Esophagus muscularis mucosa (tissue), 4 donors: ENCODE measurements around the gene PLEKHA7. TPM values are rescaled to one million over a fixed set of nuclear protein-coding genes. Genes with fewer than 3 reads are reported as not detected.
"Not testable (repeated sequence)": the region's sequence is repeated elsewhere in the genome, so short reads cannot be mapped to it uniquely, and the experiment has no call there.

Experiments used
- DNase-seq: peaks from one replicate; pipeline ENCODE4 v3.0.0-alpha.2; 2017; ENCODE audit errors: extremely low spot score
- H3K27ac ChIP-seq, 4 donors: fragments of 200-600 bp; sonication (generic); replicated peaks in 1 of 4; 1 replicate in 3 of 4; 2 replicates in 1 of 4; pipeline ENCODE4 v1.5.1; 2016 to 2019; ENCODE audit warnings: mild to moderate bottlenecking in 1 of 4
- H3K27me3 ChIP-seq, 4 donors: fragments of 200-600 bp; sonication (generic); one replicate each; pipeline versions ENCODE4 v1.5.1 to v1.6.0; 2016 to 2019
- H3K36me3 ChIP-seq, 4 donors: fragments of 200-600 bp; sonication (generic); one replicate each; pipeline ENCODE4 v1.5.1; 2016 to 2019
- H3K4me1 ChIP-seq, 4 donors: fragments of 200-600 bp; sonication (generic); one replicate each; pipeline ENCODE4 v1.5.1; 2016 to 2019
- H3K4me3 ChIP-seq, 4 donors: fragments of 200-600 bp; sonication (generic); 1 replicate in 2 of 4; 2 replicates in 2 of 4; pipeline ENCODE4 v1.5.1; 2016 to 2019; ENCODE audit warnings: mild to moderate bottlenecking in 4 of 4, moderate library complexity in 1 of 4
- H3K9me3 ChIP-seq, 4 donors: fragments of 200-600 bp; sonication (generic); 1 replicate in 3 of 4; 2 replicates in 1 of 4; pipeline ENCODE4 v1.5.1; 2016 to 2019
- EP300 ChIP-seq: sonication (generic); formaldehyde crosslinking; IDR thresholded peaks from one replicate; pipeline ENCODE4 v1.6.1; 2017; ENCODE audit warnings: antibody characterized with exemption
- POLR2A ChIP-seq: fragments of 450-650 bp; IDR thresholded peaks from one replicate; pipeline ENCODE4 v1.6.1; 2017; ENCODE audit warnings: antibody characterized with exemption, moderate library complexity, mild to moderate bottlenecking, low read depth
- POLR2AphosphoS5 ChIP-seq, 2 donors: sonication (generic); formaldehyde crosslinking; IDR thresholded peaks; one replicate each; pipeline ENCODE4 v1.6.1; 2017; ENCODE audit warnings: antibody characterized with exemption in 2 of 2
- WGBS: methylation state at CpG from one replicate; pipeline ENCODE4 v1.1.5; 2018; 5-methylcytosine and 5-hydroxymethylcytosine counted together
- intact Hi-C: fragments of 100-400 bp; cut with DNase I; formaldehyde crosslinking; loops from one replicate; pipeline ENCODE4 v1.15.1; 2023
- total RNA-seq, 4 donors: library from RNA; depleted of rRNA; stranded (reverse); fragments of >200 nt; gene quantifications; one replicate each; pipeline versions ENCODE4 v1.1.0 to v1.2.1, GENCODE V29; 2016
- TF ChIP-seq, protein P1 (sequence below), 3 experiments: fragments of 200-600 bp in 2 of 3; fragments of 450-650 bp in 1 of 3; sonication (generic) in 2 of 3; IDR thresholded peaks; one replicate each; pipeline ENCODE4 v1.5.1; 2017 to 2019; ENCODE audit warnings: antibody characterized with exemption in 3 of 3, mild to moderate bottlenecking in 2 of 3, moderate library complexity in 1 of 3

The PLEKHA7 gene
- total RNA-seq, 4 donors from 2014 or later: 5.8 to 9.1 (median 7.7) TPM

DNA sequence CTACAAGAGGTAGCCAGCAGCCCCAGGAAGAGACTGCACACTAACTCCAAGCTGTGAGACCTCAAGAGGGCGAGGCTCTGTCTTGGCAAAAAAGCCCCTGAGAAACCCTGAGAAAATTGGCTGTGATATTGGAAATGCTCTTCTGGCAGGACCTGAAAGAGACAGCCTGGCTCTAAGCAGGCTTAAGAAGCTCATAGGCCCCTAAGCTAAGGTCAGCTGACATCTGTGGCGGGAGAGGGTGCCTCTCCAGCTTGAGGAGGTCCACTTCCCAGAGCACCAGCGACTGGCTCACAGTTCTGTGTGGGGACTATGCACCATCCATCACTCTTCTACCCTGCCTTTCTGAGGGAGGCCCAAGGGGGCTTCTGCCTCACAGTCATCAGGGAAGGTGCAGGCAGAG, 12.4 kb downstream of the PLEKHA7 start:
- no peak overlapping the region for H3K4me3 ChIP-seq
- TF ChIP-seq, protein P1, sequence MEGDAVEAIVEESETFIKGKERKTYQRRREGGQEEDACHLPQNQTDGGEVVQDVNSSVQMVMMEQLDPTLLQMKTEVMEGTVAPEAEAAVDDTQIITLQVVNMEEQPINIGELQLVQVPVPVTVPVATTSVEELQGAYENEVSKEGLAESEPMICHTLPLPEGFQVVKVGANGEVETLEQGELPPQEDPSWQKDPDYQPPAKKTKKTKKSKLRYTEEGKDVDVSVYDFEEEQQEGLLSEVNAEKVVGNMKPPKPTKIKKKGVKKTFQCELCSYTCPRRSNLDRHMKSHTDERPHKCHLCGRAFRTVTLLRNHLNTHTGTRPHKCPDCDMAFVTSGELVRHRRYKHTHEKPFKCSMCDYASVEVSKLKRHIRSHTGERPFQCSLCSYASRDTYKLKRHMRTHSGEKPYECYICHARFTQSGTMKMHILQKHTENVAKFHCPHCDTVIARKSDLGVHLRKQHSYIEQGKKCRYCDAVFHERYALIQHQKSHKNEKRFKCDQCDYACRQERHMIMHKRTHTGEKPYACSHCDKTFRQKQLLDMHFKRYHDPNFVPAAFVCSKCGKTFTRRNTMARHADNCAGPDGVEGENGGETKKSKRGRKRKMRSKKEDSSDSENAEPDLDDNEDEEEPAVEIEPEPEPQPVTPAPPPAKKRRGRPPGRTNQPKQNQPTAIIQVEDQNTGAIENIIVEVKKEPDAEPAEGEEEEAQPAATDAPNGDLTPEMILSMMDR (IDR thresholded peaks at IDR 0.05): no peak
- TF ChIP-seq POLR2A: no peak
- TF ChIP-seq EP300: no peak
- no peak for TF ChIP-seq POLR2AphosphoS5 (IDR thresholded peaks at IDR 0.05)
- no peaks in the 10 kb centered on the region for H3K27me3 ChIP-seq
- H3K4me1 ChIP-seq: peaks cover 0 to 12% (median 3%) of the 10 kb centered on the region in 4 donors
- 81% methylated on average over 3 of the region's 3 CpGs for WGBS
- DNase-seq: no peak
- no peak overlapping the region for H3K27ac ChIP-seq
- H3K36me3 ChIP-seq: no peaks in the 10 kb centered on the region
- intact Hi-C loops: no loop called here
- no peaks in the 10 kb centered on the region for H3K9me3 ChIP-seq

DNA sequence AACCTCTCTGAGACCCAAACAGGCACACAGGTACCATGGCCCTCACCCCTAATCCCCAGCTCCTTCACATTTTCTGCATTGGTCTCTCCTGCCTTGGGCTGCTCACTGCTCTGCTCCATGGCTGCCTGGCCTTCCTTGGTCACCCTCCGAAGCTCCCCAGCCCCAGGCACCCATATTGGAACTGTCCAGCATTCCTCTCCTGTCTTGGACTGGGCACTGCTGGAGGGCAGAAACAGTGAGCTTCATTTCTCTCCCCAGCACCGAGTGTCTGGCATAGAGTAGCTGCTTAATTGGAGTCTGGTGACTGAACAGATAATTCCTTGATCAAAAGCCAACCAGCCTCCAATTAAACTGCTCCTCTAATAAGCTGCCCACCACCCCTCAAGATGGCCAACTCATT, 13.2 kb downstream of the PLEKHA7 start:
- H3K4me3 ChIP-seq: no peak overlapping the region
- no peaks in the 10 kb centered on the region for H3K36me3 ChIP-seq
- no peak overlapping the region for H3K27ac ChIP-seq
- peaks cover 8 to 19% (median 10%) of the 10 kb centered on the region in 4 donors for H3K4me1 ChIP-seq
- H3K27me3 ChIP-seq: no peaks in the 10 kb centered on the region
- H3K9me3 ChIP-seq: no peaks in the 10 kb centered on the region
- DNase-seq: no peak
- TF ChIP-seq POLR2A (no peak), EP300 (no peak), POLR2AphosphoS5 (IDR thresholded peaks at IDR 0.05) (no peak)
- TF ChIP-seq, protein P1 (IDR thresholded peaks at IDR 0.05): no peak
- 87% methylated on average over 2 of the region's 2 CpGs for WGBS
- intact Hi-C loops: no loop called here

DNA sequence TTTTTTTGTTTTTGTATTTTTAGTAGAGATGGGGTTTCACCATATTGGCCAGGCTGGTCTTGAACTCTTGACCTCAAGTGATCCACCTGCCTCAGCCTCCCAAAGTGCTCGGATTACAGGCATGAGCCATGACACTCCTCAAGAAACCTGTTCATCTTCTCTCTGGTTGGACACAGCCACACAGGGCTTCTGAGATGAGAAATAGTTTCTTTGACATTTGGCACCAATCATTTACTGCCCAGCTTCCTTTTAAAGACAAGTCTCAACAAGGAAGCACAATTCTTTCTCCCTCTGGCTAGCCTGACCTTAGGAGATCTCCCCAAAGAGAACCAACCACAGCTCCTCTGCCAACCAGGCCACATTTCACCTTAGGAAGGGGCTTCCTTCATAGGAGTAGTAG, 14.0 kb downstream of the PLEKHA7 start:
- 83% methylated on average over 1 of the region's 1 CpG for WGBS
- not testable (repeated sequence) for DNase-seq, H3K4me3 ChIP-seq

DNA sequence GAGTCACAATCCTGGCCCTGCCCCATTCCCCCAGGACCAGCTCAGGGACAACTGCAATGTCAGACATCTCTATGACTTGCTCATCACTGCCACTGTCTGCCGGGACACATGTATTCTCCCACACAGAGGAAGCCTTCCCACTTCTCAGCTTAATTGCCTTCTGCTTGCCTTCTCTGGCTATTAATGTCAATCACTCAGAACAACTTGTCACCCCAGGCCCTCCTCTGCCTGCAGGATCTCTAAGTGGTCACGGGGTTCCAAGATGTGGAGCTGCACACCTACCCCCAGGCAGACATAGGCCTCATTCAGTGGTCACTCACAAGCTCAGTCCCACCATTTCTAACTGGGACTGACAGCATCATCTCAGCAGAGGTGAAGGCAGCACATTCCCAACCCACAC, 15.1 kb downstream of the PLEKHA7 start:
- WGBS: 94% methylated on average over 2 of the region's 2 CpGs

More for the DNA sequence above, 14.0 kb downstream of the PLEKHA7 start:
- H3K36me3 ChIP-seq, H3K27ac ChIP-seq, intact Hi-C loops, H3K9me3 ChIP-seq, H3K27me3 ChIP-seq: not testable (repeated sequence)
- H3K4me1 ChIP-seq: peaks cover 8 to 22% (median 10%) of the 10 kb centered on the region in 4 donors

DNA sequence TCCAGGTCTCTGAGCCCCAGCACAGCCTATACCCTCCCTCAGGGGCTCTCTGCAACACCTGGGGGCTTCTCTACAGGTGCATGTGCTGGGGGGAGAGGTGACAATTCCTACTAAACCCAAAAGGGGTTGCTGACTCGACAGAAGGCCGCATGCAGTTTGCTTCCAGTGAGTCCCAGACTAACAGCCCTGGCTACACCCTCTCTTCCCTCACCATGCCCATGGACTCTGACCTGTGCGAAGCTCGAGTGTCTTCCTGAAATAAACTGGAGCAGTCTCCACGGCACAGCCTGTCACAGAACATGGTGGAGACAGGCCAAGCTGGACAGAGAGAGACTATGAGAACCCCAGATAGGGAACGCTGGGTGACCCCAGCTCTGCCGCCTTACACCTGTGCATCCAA, 16.6 kb downstream of the PLEKHA7 start:
- DNase-seq: no peak
- WGBS: 89% methylated on average over 4 of the region's 7 CpGs
- Histone ChIP-seq H3K9me3 (no peaks in the 10 kb centered on the region), H3K4me3 (no peak overlapping the region), H3K36me3 (no peaks in the 10 kb centered on the region), H3K4me1 (peaks cover 8 to 22% (median 10%) of the 10 kb centered on the region in 4 donors), H3K27ac (no peak overlapping the region), H3K27me3 (no peaks in the 10 kb centered on the region)
- TF ChIP-seq, protein P1 (IDR thresholded peaks at IDR 0.05): no peak
- TF ChIP-seq EP300 (no peak), POLR2A (no peak), POLR2AphosphoS5 (IDR thresholded peaks at IDR 0.05) (no peak)
- intact Hi-C loops: no loop called here

More for the DNA sequence above, 15.1 kb downstream of the PLEKHA7 start:
- intact Hi-C loops: no loop called here
- no peak for DNase-seq
- Histone ChIP-seq H3K4me3 (no peak overlapping the region), H3K4me1 (peaks cover 8 to 22% (median 10%) of the 10 kb centered on the region in 4 donors), H3K9me3 (no peaks in the 10 kb centered on the region), H3K27ac (no peak overlapping the region), H3K36me3 (no peaks in the 10 kb centered on the region), H3K27me3 (no peaks in the 10 kb centered on the region)
- TF ChIP-seq POLR2AphosphoS5 (IDR thresholded peaks at IDR 0.05) (no peak), EP300 (no peak), POLR2A (no peak)
- TF ChIP-seq, protein P1 (IDR thresholded peaks at IDR 0.05): no peak
